Activated CD8-positive, alpha-beta memory T cell treated with anti-CD3 and anti-CD28 coated beads for 48 hours (primary cell): ENCODE measurements around the gene ERBB2.
"Not testable (repeated sequence)": the region's sequence is repeated elsewhere in the genome, so short reads cannot be mapped to it uniquely, and the experiment has no call there.

Experiments used
- DNase-seq, 3 experiments: peaks; one replicate each; pipeline ENCODE4 v3.0.0-alpha.2; 2020; ENCODE audit warnings: low read depth in 2 of 3, low spot score in 2 of 3

Gene ERBB2

GRCh38 chr17:39702901-39703893 lies 3.3 kb downstream of the ERBB2 start:
- DNase-seq = no peak

GRCh38 chr17:39703913-39704312 lies 4.0 kb downstream of the ERBB2 start:
- no peak for DNase-seq

GRCh38 chr17:39704821-39705551 lies 5.1 kb downstream of the ERBB2 start:
- no peak for DNase-seq

GRCh38 chr17:39705786-39706348 lies 6.0 kb downstream of the ERBB2 start:
- DNase-seq = no peak

- no peak for DNase-seq
Observed at GRCh38 chr17:39706383-39706782, 6.5 kb downstream of the ERBB2 start.

- no peak for DNase-seq
Observed at GRCh38 chr17:39706921-39707337, 7.1 kb downstream of the ERBB2 start.

- no peak for DNase-seq
Observed at GRCh38 chr17:39709319-39709997, 9.6 kb downstream of the ERBB2 start.

- DNase-seq = no peak
Observed at GRCh38 chr17:39709998-39710964, 10.4 kb downstream of the ERBB2 start.

GRCh38 chr17:39711071-39711470 lies 11.2 kb downstream of the ERBB2 start:
- DNase-seq = not testable (repeated sequence)

GRCh38 chr17:39711851-39712250 lies 12.0 kb downstream of the ERBB2 start:
- DNase-seq = no peak

- no peak for DNase-seq
Observed at GRCh38 chr17:39714234-39714633, 14.4 kb downstream of the ERBB2 start.

GRCh38 chr17:39715375-39716072 lies 15.7 kb downstream of the ERBB2 start:
- DNase-seq = no peak

GRCh38 chr17:39716073-39716818 lies 16.4 kb downstream of the ERBB2 start:
- DNase-seq = no peak

- DNase-seq = no peak
Observed at GRCh38 chr17:39716879-39717536, 17.1 kb downstream of the ERBB2 start.

- DNase-seq = no peak
Observed at GRCh38 chr17:39717660-39718059, 17.8 kb downstream of the ERBB2 start.

GRCh38 chr17:39719563-39720355 lies 19.9 kb downstream of the ERBB2 start:
- DNase-seq = no peak

- no peak for DNase-seq
Observed at GRCh38 chr17:39722104-39722503, 22.2 kb downstream of the ERBB2 start.
